Retina (tissue), 1 donor: ENCODE results near the gene GPATCH3.
"Not testable (repeated sequence)": the region's sequence is repeated elsewhere in the genome, so short reads cannot be mapped to it uniquely, and the experiment has no call there.

ENCODE experiments used
- DNase-seq: peaks from one replicate; pipeline ENCODE4 v3.0.0-alpha.2; 2016

GPATCH3 gene, protein sequence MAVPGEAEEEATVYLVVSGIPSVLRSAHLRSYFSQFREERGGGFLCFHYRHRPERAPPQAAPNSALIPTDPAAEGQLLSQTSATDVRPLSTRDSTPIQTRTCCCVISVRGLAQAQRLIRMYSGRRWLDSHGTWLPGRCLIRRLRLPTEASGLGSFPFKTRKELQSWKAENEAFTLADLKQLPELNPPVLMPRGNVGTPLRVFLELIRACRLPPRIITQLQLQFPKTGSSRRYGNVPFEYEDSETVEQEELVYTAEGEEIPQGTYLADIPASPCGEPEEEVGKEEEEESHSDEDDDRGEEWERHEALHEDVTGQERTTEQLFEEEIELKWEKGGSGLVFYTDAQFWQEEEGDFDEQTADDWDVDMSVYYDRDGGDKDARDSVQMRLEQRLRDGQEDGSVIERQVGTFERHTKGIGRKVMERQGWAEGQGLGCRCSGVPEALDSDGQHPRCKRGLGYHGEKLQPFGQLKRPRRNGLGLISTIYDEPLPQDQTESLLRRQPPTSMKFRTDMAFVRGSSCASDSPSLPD

DNA sequence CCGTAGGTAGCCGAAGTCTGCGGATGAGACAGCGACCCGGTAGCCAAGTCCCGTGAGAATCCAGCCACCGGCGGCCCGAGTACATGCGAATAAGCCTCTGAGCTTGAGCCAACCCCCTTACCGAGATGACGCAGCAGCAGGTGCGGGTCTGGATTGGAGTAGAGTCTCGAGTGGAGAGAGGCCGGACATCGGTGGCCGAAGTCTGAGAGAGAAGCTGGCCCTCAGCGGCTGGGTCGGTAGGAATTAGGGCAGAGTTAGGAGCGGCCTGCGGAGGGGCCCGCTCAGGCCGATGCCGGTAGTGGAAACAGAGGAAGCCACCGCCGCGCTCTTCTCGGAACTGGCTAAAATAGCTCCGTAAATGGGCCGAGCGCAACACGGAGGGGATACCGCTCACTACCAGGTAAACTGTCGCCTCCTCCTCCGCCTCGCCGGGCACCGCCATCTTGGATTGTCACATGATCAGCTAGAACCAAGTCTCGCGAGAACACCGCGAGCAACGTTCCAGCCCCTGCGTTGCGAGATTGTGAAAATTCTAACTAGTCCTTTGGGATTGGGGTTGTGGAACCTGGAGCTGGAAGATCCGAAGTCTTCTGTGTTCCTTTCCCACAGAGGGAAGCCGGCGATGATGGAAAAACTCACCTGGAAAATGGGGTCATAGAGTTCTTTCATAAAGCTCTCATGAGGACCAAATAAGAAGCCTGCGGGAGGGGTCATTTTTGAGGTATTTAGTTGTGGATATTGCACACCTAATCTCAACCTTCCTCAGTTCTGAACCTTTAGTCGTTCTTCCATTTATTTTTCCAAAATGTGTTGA, at the start of gene GPATCH3:
GPATCH3 (minus strand) TSS at position 467 of the 814 bp plus-strand sequence; CDS start at position 442, 25 bp downstream.
- DNase-seq, result peak; percentile 94

DNA sequence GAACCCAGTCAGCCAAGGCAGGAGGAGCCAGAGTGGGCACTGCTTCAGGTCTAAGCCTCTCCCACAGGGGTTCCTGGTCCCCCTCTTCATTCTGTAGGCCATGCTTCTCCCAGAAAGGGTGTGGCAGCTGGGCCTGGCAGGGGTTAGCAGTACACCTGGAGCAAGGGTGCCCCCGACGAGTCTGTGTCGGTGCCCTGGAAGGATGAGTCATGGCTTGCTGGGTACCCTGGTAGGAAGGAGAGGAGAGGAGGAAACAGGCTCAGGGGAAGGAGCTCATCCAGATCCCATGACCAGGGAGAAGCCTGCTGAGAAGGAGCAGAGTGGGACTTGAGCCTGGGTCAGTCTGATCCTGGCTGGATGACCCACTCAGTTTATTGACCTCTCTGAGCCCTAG, 49.7 kb upstream of the GPATCH3 start:
- DNase-seq, result no peak

DNA sequence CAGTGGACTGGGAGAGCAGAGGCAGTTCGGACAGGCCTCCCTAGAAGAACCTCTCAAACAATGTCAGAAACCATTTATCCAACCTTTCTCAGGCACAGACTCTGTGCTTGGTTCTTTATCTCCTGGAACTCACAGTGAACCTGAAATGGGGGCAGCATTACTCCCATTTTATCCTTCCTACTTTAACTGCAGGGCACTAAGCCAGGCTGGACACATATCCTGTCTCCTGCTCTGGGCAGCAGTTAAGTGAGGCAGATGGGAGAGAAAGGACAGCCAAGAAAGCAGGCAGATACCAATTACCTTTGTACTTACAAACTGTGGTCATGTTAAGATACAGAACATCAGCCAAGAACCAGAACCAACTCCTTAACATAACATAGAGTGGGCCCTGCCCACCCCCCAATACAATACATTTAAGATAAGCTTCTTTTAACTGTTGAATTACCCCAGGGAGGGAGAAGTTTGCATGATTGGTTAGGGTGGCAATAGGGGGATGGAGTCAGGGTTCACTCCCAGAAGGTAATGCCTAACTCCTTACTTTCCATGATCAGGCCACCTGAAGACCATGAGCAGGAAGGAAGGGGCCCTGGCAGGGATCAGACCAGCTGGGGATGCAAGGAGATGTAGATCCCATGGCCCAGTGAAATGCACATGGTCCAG, 49.1 kb upstream of the GPATCH3 start:
- no peak for DNase-seq

DNA sequence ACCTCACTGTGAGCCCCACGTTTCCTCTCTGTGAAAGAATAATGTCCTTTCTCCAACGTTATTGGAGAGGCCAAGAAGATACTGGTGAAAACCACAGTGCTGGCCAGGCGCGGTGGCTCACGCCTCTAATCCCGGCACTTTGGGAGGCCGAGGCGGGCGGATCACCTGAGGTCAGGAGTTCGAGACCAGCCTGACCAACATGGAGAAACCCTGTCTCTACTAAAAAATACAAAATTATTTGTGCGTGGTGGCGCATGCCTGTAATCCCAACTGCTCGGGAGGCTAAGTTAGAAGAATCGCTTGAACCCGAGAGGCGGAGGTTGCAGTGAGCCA, 48.4 kb upstream of the GPATCH3 start:
- not testable (repeated sequence) for DNase-seq

DNA sequence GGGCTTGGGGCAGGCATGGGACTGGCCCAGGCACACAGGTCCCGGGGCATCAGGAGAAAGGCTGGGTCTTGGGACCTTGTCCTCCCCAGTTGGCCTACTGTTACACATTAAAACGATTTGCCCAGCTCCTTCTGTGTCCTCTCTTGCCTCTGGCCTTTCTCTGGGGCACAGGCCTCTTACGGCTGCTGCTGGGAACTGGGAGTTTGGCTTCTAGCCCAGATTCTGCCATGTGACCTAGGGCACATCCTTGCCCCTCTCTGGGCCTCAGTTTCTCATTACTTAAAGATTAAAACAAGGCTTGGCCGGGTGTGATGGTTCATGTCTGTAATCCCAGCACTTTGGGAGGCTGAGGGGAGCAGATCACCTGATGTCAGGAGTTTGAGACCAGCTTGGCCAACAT, 46.0 kb upstream of the GPATCH3 start:
- DNase-seq, result no peak

DNA sequence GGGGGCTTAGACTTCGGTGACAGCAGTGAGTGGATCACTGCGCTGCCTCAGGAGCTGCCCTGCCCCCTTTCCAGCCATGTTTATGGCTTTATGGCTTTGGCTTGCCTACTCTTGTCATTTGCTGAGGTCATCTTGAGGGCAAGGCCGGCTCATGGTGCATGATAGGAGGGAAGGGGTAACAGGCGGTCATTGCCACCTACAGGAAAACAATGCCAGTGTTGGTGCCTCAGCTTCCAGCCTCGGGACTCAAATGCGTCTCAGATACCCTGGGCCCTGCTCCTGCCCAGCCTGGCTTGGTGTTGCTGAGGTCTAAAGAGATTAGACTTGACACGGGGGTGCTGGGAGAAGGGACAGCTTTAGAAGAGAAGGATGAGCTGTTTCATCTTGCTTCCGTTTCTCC, 45.5 kb upstream of the GPATCH3 start:
- no peak for DNase-seq

DNA sequence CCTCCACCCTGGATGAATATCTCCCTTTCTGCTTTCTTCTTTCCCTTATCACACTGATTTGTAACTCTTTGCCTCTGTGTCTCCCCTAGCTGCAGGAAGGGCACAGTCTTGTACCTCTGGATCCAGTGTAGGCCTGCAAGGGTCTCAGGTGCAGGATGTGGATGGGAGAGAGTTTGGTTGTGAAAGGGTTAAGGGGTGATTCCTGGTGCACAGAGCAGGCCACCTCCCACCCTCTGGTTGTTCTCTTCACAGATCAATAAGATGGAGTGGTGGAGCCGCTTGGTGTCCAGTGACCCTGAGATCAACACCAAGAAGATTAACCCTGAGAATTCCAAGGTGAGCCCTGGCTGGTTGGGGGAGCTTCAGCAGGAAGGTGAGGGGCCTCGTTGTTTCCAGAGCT, 44.9 kb upstream of the GPATCH3 start:
- DNase-seq, result no peak

DNA sequence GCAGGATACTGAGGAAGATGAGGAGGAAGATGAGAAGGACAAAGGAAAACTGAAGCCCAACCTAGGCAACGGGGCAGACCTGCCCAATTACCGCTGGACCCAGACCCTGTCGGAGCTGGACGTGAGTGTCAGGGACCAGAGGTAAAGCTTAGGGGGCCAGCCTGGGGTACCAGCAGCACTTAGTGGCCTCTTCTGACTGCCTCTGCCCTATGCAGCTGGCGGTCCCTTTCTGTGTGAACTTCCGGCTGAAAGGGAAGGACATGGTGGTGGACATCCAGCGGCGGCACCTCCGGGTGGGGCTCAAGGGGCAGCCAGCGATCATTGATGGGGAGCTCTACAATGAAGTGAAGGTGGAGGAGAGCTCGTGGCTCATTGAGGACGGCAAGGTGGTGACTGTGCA, 42.4 kb upstream of the GPATCH3 start:
- no peak for DNase-seq

DNA sequence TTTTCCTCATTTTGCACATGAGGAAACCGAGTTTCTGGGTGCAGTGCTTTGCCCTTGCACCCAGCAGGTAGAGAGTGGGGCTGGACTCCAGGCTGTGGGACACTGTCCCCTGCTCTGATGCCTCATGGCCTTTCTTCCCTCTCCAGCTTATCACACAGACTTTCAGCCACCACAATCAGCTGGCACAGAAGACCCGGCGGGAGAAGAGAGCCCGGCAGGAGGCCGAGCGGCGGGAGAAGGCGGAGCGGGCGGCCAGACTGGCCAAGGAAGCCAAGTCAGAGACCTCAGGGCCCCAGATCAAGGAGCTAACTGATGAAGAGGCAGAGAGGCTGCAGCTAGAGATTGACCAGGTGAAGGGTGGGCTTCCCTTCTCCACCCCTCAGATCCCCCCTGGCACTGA, 41.0 kb upstream of the GPATCH3 start:
- DNase-seq, result no peak

DNA sequence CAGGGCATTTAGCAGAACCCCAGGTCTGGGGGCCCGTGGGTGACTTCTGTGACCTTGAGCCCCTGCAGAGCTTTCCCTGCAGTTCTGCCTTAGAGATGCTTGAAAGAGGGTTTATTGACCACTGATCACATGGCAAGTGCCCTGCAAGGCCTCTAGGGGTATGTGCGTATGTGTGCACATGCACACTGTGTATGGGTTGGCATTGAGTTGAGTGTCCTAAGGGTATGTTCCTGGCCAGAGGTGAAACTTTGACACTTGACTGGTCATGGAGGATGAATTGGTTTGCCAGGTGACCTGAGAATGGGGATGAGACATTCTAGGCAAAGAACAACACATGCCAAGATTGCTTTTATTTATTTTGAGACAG, 38.4 kb upstream of the GPATCH3 start:
- no peak for DNase-seq

DNA sequence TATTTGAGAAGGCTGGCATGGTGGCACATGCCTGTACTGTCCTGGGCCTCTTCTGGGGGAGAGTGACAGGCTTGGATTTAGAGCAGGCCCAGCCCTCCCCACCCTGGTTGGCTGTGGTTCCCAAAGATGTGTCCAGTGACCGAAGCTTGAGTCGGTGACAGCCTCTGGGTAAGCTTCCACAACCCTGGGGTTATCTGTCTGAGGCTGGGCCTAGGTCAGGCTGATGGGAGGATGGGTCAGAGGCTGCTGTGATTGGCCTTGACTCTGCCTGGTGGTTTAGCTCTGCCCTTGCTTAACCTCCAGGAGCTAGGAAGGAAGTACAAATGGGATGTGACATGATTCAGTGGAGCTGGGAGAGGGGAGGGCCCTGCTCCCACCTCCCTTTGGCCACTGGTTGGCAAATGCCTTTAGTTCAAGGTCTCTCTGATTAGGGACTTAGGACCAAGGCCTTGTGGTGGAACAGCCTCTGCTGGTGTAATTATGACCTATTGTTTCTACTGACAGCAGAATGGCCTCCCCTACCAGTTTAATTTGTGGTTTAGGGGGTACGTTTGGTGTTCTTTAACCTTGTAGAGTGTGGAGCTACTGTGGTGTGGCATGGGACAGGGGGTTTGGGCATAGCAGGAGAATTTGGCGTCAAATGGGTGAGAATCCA, 37.9 kb upstream of the GPATCH3 start:
- DNase-seq, result no peak

DNA sequence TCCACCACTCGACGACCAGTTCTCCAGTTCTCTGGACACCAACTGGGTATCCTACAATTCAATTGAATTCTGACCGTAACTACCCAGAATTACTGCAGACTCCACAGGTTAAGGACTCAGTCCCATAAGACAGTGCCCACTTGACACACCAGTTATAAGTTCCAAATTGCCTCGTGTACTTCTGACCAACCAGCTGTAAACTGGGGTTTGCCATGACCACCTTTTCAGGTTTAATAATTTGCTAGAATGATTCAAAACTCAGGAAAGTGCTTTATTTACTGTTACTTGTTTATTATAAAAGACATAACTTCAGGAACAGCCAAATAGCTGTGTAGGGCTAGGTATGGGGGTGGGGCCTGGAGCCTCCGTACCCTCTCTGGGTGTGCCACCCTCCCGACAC, 36.6 kb upstream of the GPATCH3 start:
- DNase-seq, result no peak

DNA sequence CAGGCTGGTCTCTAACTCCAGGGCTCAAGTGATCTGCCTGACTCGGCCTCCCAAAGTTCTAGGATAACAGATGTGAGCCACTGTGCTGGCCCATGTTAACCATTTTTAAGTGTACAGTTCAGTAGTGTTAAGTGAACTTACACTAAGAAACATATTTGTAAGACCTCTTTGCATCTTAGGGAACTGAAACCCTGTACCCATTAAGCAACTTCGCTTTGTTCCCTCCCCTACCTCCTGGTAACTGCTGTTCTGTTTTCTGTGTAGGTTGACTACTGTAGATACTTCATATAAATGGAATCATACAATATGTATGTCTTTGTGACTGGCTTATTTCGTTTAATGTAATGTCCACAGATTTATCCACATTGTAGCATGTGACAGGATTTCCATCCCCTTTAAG, 32.3 kb upstream of the GPATCH3 start:
- no peak for DNase-seq

DNA sequence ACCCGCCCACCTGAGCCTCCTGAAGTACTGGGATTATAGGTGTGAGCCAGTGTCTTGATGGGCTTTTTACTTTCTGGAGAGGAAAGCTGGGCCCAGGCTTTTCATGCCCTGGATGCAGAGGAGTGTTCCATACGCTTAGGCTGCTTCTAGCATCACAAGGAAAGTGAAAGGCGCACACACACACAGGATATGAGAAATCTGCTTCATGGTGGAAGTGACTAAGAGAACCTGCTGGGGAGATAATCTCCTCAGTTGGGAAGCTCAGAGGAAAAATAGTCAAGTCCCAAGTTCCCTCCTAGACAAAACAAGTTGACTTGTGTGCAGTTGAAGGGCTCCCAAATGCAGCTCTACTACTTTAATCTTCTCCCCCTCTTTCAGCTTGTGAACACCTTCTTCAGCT, 23.4 kb upstream of the GPATCH3 start:
- no peak for DNase-seq

DNA sequence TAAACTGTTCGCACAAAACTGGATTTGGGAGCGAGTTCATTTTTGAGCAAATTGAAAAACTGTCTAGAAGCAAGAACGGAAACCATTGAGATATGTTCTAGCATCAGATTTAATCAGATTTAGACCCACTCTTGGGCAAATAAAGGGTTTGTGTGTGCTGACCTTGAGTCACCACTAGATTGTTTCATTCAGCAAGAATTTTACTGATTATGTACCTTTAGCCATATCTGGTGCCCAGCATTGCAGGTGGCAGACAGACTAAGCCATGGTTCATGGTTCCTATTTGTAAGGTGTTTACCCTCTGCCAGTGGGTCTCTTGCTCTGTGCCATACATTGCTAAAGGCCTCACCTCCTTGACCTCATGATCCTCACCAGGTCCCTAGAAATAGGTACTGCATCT, 22.6 kb upstream of the GPATCH3 start:
- no peak for DNase-seq

DNA sequence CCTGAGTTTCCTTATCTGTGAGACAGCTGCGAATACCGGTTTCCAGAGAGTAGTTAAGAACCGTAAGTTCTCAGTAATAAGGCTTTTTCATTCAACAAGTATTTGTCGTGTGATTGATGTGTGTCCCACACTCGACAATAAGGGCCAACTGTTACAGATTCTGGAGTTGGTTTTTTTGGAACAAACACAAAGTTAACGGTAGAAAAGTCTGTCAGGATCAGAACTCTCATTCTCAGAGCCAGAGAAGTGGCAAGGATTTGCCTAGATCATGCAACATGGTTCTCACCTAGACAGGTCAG, 22.1 kb upstream of the GPATCH3 start:
- no peak for DNase-seq

DNA sequence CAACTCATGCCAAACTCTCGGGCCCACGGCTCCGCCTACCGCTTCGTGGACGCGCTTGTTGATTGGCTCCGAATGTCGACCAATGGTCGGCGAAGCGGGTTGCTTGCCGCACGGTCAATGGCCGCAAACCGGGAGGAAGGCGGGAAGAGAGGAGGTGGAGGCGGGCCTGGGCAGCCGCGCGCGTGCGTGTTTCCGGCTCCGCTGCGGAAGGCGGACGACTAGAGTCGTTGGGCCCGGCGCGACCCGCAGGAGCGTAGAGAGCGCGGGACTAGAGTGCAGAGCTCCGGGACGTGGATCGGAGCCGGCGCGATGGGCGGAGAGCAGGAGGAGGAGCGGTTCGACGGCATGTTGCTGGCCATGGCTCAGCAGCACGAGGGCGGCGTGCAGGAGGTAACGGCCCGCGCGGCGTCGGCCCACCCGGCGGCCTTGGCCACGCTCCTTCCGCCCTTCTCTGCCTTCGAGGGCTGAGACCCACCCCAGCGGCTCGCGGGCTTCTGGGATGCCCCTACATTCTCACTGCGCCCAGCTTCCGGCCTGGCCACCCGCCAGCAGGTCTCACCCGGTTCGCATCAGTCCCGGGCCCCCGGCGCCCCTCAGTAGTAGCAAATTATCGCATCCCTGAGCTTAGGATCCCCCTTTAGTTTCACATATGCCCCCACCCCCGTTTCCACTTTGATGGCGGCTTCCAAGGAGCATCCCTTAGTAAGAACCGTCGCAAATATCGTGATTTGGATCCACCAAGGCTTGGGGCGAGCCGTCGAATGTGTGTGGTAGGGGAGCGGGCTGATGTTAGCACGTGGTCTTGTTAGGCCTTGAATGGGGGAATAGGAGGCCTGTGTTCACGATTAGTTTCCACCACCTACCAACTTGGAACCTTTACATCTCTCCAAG, 21.5 kb upstream of the GPATCH3 start, which contains the start of gene NUDC:
NUDC (plus strand) TSS at position 204 of the 891 bp plus-strand sequence; CDS start at position 310, 106 bp downstream.
- DNase-seq, result peak; percentile 95

DNA sequence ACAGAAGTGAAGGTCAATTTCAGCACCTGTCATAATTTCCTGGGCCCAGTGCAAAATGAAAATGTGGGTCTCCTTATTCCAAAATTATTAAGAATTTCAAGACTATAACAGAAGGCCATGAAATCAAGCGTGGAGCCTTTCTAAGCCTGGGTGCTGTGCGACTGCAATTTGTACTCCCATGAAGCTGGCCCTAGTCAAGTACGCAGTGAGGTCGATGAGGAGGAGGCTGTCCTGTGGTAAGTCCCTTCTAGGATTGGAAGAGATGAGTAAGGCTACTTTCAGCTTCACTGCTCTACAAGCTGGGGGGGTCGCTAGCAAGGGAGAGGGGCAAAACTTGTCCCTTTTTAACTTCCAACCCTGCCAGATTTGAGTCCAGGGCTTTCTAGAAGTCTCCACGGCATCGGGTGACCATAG, 20.9 kb upstream of the GPATCH3 start:
- no peak for DNase-seq

DNA sequence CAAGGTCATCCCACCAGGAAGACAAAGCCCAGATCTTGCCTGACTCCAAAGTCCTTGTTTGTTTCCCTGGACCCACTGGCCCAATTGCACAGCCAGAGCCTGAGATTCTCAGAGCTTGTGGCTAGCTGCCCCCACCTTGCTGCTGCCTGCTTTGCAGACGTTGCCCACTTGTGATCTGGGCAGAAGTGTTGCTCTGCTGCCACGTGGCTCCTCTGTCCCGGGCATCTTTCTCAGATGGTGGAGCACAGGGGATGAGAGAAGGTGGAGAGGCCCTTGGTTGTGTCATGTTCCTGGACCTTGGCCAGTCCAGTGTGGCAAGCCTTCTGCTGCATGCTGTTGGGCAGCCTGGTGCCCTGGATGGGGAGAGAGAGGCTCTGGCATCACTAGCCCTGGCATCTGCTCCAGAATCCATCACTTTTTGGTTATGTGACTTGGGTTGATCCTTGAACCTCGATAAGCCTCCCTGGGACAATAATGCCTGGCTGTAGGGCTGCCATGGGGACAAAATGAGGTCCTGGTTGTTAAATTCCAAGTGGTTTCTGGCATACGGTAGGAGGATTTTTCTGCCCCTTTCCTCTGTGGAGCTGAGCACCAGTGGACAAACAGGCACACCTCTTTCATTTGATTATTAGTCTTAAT, 15.1 kb upstream of the GPATCH3 start:
- no peak for DNase-seq

DNA sequence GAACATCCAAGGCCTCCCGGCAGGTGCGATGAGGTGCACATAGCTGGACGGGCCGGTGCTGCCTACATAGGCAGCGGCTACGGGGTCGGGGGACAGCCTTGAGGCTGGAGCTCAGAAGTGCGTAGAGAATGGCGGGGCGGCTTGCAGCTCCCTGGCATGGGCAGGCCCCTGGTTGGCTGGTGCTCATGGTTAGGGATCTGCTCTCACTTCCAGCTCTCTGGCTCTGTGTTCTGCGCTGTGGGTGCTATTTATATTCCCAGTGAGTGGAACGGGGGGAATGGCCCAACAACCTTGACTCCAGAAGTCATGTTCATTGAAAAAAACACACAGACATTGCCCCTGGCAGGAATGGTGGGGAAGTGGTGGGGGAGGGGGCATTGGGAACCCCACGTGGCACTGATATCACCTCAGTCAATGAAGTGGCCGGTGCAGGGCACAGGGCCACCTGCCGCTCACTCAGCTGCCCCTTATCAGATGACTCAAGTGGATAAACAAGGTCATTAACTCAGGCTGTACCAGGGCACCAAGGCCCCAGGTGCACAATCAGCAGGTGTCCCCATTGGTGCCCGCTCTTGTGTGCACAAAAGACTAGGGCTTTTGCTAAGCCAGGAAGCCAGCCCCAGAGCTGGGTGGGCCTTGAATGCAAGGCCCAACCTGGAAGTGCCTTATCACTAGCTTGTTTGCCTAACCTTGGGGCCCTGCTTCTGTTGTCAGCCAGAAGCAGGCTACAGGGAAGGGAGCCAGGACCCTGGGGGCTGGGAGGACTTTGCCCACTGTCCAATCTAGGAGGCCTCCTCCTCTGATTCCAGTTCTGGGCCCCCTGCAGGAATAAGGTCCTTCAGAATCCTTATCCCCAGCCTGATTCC, 13.7 kb upstream of the GPATCH3 start, which contains the start of gene NR0B2:
NR0B2 (minus strand) TSS at position 222 of the 866 bp plus-strand sequence; CDS start at position 187, 35 bp downstream.
- no peak for DNase-seq
